Prostate gland (tissue), 2 donors: ENCODE measurements around the gene DMD.

Experiments
- POLR2A ChIP-seq: fragments of 450-650 bp; IDR thresholded peaks from one replicate; pipeline ENCODE4 v1.6.1; 2016; ENCODE audit warnings: antibody characterized with exemption, mild to moderate bottlenecking
- POLR2AphosphoS5 ChIP-seq: sonication (generic); formaldehyde crosslinking; IDR thresholded peaks from one replicate; pipeline ENCODE4 v1.6.1; 2017; ENCODE audit warnings: antibody characterized with exemption
- TF ChIP-seq, protein P1 (sequence below), 4 experiments: fragments of 200-600 bp in 2 of 4; fragments of 450-650 bp in 2 of 4; sonication (generic) in 2 of 4; IDR thresholded peaks; 1 replicate in 3 of 4; 2 replicates in 1 of 4; pipeline ENCODE4 v1.5.1; 2016 to 2019; ENCODE audit warnings: antibody characterized with exemption in 4 of 4, mild to moderate bottlenecking in 2 of 4, moderate library complexity in 2 of 4

DNA sequence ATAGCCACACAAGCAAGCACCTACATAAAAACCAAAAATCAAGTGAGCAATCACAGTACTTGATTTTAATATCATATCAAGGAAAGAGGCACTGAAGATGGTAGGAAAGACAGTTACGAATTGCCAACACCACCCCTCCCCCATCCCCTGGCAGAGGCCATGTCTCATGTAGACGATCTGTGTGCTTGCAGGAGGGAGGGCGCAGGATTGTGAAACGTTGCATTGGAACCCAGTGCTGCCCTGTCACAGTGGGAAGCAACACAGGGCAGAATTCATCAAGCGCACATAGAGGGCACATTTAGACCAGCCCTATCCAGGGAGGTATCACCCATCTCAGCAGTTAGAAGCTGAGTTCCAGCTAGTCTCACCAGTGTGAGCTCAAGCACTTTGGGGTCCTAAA lies 359.8 kb downstream of the DMD start:
- TF ChIP-seq POLR2A = no peak
- TF ChIP-seq, protein P1, sequence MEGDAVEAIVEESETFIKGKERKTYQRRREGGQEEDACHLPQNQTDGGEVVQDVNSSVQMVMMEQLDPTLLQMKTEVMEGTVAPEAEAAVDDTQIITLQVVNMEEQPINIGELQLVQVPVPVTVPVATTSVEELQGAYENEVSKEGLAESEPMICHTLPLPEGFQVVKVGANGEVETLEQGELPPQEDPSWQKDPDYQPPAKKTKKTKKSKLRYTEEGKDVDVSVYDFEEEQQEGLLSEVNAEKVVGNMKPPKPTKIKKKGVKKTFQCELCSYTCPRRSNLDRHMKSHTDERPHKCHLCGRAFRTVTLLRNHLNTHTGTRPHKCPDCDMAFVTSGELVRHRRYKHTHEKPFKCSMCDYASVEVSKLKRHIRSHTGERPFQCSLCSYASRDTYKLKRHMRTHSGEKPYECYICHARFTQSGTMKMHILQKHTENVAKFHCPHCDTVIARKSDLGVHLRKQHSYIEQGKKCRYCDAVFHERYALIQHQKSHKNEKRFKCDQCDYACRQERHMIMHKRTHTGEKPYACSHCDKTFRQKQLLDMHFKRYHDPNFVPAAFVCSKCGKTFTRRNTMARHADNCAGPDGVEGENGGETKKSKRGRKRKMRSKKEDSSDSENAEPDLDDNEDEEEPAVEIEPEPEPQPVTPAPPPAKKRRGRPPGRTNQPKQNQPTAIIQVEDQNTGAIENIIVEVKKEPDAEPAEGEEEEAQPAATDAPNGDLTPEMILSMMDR (IDR thresholded peaks at IDR 0.05) = no peak
- no peak for TF ChIP-seq POLR2AphosphoS5
